Prostate gland (tissue), 2 donors: ENCODE results near the gene NME8.

Experiments used
- POLR2A ChIP-seq: fragments of 450-650 bp; IDR thresholded peaks from one replicate; pipeline ENCODE4 v1.6.1; 2016; ENCODE audit warnings: antibody characterized with exemption, mild to moderate bottlenecking
- TF ChIP-seq, protein P1 (sequence below), 4 experiments: fragments of 200-600 bp in 2 of 4; fragments of 450-650 bp in 2 of 4; sonication (generic) in 2 of 4; IDR thresholded peaks; 1 replicate in 3 of 4; 2 replicates in 1 of 4; pipeline ENCODE4 v1.5.1; 2016 to 2019; ENCODE audit warnings: antibody characterized with exemption in 4 of 4, mild to moderate bottlenecking in 2 of 4, moderate library complexity in 2 of 4

DNA sequence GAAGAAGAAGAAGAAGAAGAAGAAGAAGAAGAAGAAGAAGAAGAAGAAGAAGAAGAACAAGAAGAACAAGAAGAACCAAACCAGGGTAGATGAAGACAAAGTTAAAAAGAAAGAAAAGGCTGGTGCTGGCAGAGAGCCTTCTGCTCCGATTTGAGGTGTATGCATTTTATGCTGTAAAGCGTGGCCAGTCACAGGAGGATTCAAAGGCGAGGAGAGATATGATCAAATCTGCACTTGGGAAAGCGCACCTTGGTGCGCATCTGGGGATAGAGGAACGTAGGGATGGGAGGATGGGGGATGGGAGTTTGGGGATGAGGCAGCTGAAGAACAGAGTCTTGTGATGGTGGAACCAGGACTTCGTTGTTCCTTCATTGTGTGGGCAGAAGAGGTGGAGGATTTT is at the start of gene NME8:
- TF ChIP-seq, protein P1, sequence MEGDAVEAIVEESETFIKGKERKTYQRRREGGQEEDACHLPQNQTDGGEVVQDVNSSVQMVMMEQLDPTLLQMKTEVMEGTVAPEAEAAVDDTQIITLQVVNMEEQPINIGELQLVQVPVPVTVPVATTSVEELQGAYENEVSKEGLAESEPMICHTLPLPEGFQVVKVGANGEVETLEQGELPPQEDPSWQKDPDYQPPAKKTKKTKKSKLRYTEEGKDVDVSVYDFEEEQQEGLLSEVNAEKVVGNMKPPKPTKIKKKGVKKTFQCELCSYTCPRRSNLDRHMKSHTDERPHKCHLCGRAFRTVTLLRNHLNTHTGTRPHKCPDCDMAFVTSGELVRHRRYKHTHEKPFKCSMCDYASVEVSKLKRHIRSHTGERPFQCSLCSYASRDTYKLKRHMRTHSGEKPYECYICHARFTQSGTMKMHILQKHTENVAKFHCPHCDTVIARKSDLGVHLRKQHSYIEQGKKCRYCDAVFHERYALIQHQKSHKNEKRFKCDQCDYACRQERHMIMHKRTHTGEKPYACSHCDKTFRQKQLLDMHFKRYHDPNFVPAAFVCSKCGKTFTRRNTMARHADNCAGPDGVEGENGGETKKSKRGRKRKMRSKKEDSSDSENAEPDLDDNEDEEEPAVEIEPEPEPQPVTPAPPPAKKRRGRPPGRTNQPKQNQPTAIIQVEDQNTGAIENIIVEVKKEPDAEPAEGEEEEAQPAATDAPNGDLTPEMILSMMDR (IDR thresholded peaks at IDR 0.05) = no peak
- no peak for TF ChIP-seq POLR2A
